Psoas muscle (tissue), 8 donors: Measurements from ENCODE around the gene IGFLR1. TPM values are rescaled to one million over a fixed set of nuclear protein-coding genes. Genes with fewer than 3 reads are reported as not detected.
A peak's percentile ranks its signal among the peaks of the same experiment; 100 is the strongest.

Experiments
- ATAC-seq, 4 donors: fragments of 200-7000 bp; cut with Tn5 transposase; one replicate each; pipeline ENCODE4 v1.9.1; 2020; ENCODE audit warnings: moderate library complexity in 3 of 4, mild to moderate bottlenecking in 2 of 4
- DNase-seq, 2 donors: peaks; one replicate each; pipeline ENCODE4 v3.0.0-alpha.2; 2020
- H3K27ac ChIP-seq: fragments of 200-600 bp; one replicate; pipeline ENCODE4 v1.8.0; 2022
- H3K27me3 ChIP-seq, 3 donors: fragments of 200-600 bp in 1 of 3; one replicate each; pipeline versions ENCODE4 v1.6.1 to v1.8.0; 2013 to 2022; ENCODE audit warnings: low read length in 2 of 3, mild to moderate bottlenecking in 2 of 3, moderate library complexity in 1 of 3; ENCODE audit not compliant: insufficient read depth in 3 of 3
- H3K36me3 ChIP-seq, 2 donors: fragments of 200-600 bp in 1 of 2; one replicate each; pipeline versions ENCODE4 v1.6.1 to v1.8.0; 2013 to 2022; ENCODE audit warnings: low read depth in 1 of 2, mild to moderate bottlenecking in 1 of 2, moderate library complexity in 1 of 2; ENCODE audit not compliant: insufficient read depth in 1 of 2
- H3K4me1 ChIP-seq: fragments of 200-600 bp; one replicate; pipeline ENCODE4 v1.8.0; 2022
- H3K4me3 ChIP-seq: fragments of 200-600 bp; one replicate; pipeline ENCODE4 v1.8.0; 2022; ENCODE audit warnings: mild to moderate bottlenecking
- H3K9me3 ChIP-seq: fragments of 200-600 bp; one replicate; pipeline ENCODE4 v1.8.0; 2022
- CTCF ChIP-seq: fragments of 200-600 bp; IDR thresholded peaks from one replicate; pipeline ENCODE4 v1.8.0; 2022; ENCODE audit warnings: antibody characterized with exemption
- WGBS, 3 donors: extraction: QIAGEN DNeasy Blood & Tissue Kit; methylation state at CpG; one replicate each; pipeline versions ENCODE4 v1.1.6 to v1.1.7; 2013; 5-methylcytosine and 5-hydroxymethylcytosine counted together
- intact Hi-C, 2 donors: fragments of 100-400 bp; cut with DNase I; formaldehyde crosslinking; loops; one replicate each; pipeline versions ENCODE4 v1.11.0 to v1.14.2; 2022
- polyA plus RNA-seq, 3 donors: library from polyadenylated mRNA; stranded (reverse); fragments of 200-250 nt; gene quantifications; one replicate each; pipeline ENCODE4 v1.2.3, GENCODE V29; 2013
- total RNA-seq, 4 donors: library from RNA; stranded (reverse); fragmentation: NEBNext Ultra II Directional in 2 of 4; extraction: Animal tissue kit (Norgen Biotek cat#: 25700) in 2 of 4; gene quantifications; one replicate each; pipeline versions ENCODE4 v1.2.1 to v1.2.4, GENCODE V29; 2021 to 2023
- donor health status: healthy with polysubstance abuse.
- donor health status: DM: no; HTN: no; CAD: no; lungs with moderate emphysema.
- donor health status: Bipolar disorder and iron deficiency.
- donor health status: healthy.
- donor health status: DM: yes; HTN: yes; CAD: no.
- donor health status: DM: no; HTN: no; CAD: no.
- donor health status: DM: no; HTN: no; CAD: no.
- donor health status: DM: yes; HTN: yes; CAD: no.

The IGFLR1 gene
- total and polyA plus RNA-seq, 7 donors, result 2.0 to 12.4 (median 5.8) TPM

GRCh38 chr19:35752746-35753350 is 10.6 kb upstream of the IGFLR1 start:
- peaks cover 17% of the 10 kb centered on the region for H3K4me1 ChIP-seq
- WGBS, 3 donors, result 83 to 91% (median 90%) methylated on average over 17 to 20 of the region's 20 CpGs
- no peak for DNase-seq
- peaks cover 0 to 24% of the 10 kb centered on the region in 2 donors for H3K36me3 ChIP-seq
- ATAC-seq, result no peak
- intact Hi-C loops, result no loop called here
- no peaks in the 10 kb centered on the region for H3K27me3 ChIP-seq
- no peak for TF ChIP-seq CTCF
- H3K4me3 ChIP-seq, result no peak overlapping the region
- no peak overlapping the region for H3K27ac ChIP-seq
- H3K9me3 ChIP-seq, result no peaks in the 10 kb centered on the region

GRCh38 chr19:35751839-35752745 is 9.8 kb upstream of the IGFLR1 start:
- 73 to 84% (median 83%) methylated on average over 13 to 14 of the region's 14 CpGs for WGBS, 3 donors
- H3K36me3 ChIP-seq, result peaks cover 0 to 24% of the 10 kb centered on the region in 2 donors
- intact Hi-C loops, result no loop called here
- H3K27me3 ChIP-seq, result no peaks in the 10 kb centered on the region
- peaks cover 22% of the 10 kb centered on the region for H3K4me1 ChIP-seq
- no peak overlapping the region for H3K27ac ChIP-seq
- TF ChIP-seq CTCF, result no peak
- no peaks in the 10 kb centered on the region for H3K9me3 ChIP-seq
- DNase-seq (no peak), ATAC-seq (no peak)
- H3K4me3 ChIP-seq, result no peak overlapping the region

- Histone ChIP-seq H3K4me1 (peaks cover 31% of the 10 kb centered on the region), H3K27ac (no peak overlapping the region), H3K9me3 (no peaks in the 10 kb centered on the region), H3K36me3 (peaks cover 0 to 27% of the 10 kb centered on the region in 2 donors), H3K4me3 (no peak overlapping the region), H3K27me3 (no peaks in the 10 kb centered on the region)
- no peak for DNase-seq
- ATAC-seq, result no peak
- no peak for TF ChIP-seq CTCF
- intact Hi-C loops, result no loop called here
- whole genome bisulfite sequencing, 3 donors, result 90 to 93% (median 92%) methylated on average over 5 of the region's 5 CpGs
Observed at GRCh38 chr19:35750167-35750566, 7.9 kb upstream of the IGFLR1 start.

GRCh38 chr19:35748106-35749020 is 6.1 kb upstream of the IGFLR1 start, which contains the start of gene LIN37:
Gene LIN37, plus strand, starts transcription at chr19:35748576. Its CDS starts 149 bp downstream, at chr19:35748725.
- no peak for TF ChIP-seq CTCF
- no peaks in the 10 kb centered on the region for H3K27me3 ChIP-seq
- intact Hi-C loops, result loop anchor here in 1 of 2 donors (5.0 kb wide), 1 partner anchor 184 kb away; no protein-coding TSS in a partner anchor
- DNase-seq (peak; percentile 99 to 100), ATAC-seq (peak; percentile 82 to 87 (median 84))
- WGBS, 3 donors, result 0 to 1% (median 1%) methylated on average over 45 of the region's 45 CpGs
- peak within 1 kb of the TSS; percentile 99 for H3K4me3 ChIP-seq
- peak within 1 kb of the TSS; percentile 81 for H3K27ac ChIP-seq
- no peaks in the 10 kb centered on the region for H3K9me3 ChIP-seq
- H3K4me1 ChIP-seq, result peaks cover 42% of the 10 kb centered on the region
- peaks cover 0 to 27% of the 10 kb centered on the region in 2 donors for H3K36me3 ChIP-seq
